HCT116 (cell line): ENCODE results near the gene SMIM36. TPM values are rescaled to one million over a fixed set of nuclear protein-coding genes. Genes with fewer than 3 reads are reported as not detected.

ENCODE experiments used
- ATAC-seq: fragments of 200-7000 bp; cut with Tn5 transposase; 2 replicates; pipeline ENCODE4 v1.9.1; 2020; ENCODE audit warnings: mild to moderate bottlenecking, moderate library complexity
- BruUV-seq: library from RNA; stranded (reverse); fragments of 400-500 nt; replicated peaks from 2 replicates; lab custom pipeline; 2021; lab: Mats Ljungman, UMichigan
- CTCF ChIA-PET: fragments of 300-600 bp; sonication (Branson Sonifier 250); formaldehyde crosslinking; loops from one replicate; lab custom pipeline; 2021; ENCODE audit warnings: antibody characterized with exemption; lab: Charles Lee
- POLR2A ChIA-PET: fragments of 300-600, 350-600 bp; sonication (Branson Sonifier 250); formaldehyde crosslinking; loops from one replicate; lab custom pipeline; 2021; ENCODE audit warnings: antibody characterized with exemption; lab: Charles Lee
- RAD21 ChIA-PET, 2 experiments: fragments of 300-600 bp; sonication (Branson Sonifier 250); formaldehyde crosslinking; loops; one replicate each; lab custom pipeline; 2023; ENCODE audit warnings: low total read pairs in 2 of 2; ENCODE audit not compliant: uncharacterized antibody in 2 of 2, unreplicated experiment in 2 of 2, low non-redundant PET in 1 of 2; lab: Charles Lee
- DNase-seq: peaks from one replicate; pipeline ENCODE4 v3.0.0-alpha.2; 2010; ENCODE audit warnings: low read depth, low spot score
- H2AFZ ChIP-seq: fragments of 200-600 bp; shearing (Covaris generic), sonication (generic); 2 replicates; pipeline ENCODE4 v1.6.1; 2017; ENCODE audit warnings: low read depth, mixed run types, mixed read lengths, antibody characterized with exemption, low read length; ENCODE audit not compliant: poor library complexity, severe bottlenecking
- H3K27ac ChIP-seq: 2 replicates; pipeline ENCODE4 v1.5.1; 2012; ENCODE audit warnings: low read depth, low read length
- H3K27me3 ChIP-seq: fragments of 200-600 bp; sonication (generic); 2 replicates; pipeline ENCODE4 v1.6.1; 2016; ENCODE audit warnings: mixed run types, low read length, mixed read lengths; ENCODE audit not compliant: insufficient read depth
- H3K36me3 ChIP-seq, 2 experiments: fragments of 200-500 bp in 1 of 2; fragments of 200-600 bp in 1 of 2; sonication (Bioruptor generic) in 1 of 2; sonication (generic) in 1 of 2; 2 replicates each; pipeline versions ENCODE4 v1.5.1 to v1.6.1; 2014 to 2016; ENCODE audit warnings: low read length in 2 of 2, inconsistent platforms in 1 of 2, mixed read lengths in 1 of 2, mixed run types in 1 of 2; ENCODE audit not compliant: insufficient read depth in 2 of 2, control insufficient read depth in 1 of 2
- H3K4me1 ChIP-seq, 2 experiments: fragments of 200-600 bp in 1 of 2; sonication (generic) in 1 of 2; 2 replicates each; pipeline versions ENCODE4 v1.5.1 to v1.6.1; 2012 to 2017; ENCODE audit warnings: low read length in 2 of 2, inconsistent platforms in 1 of 2, mild to moderate bottlenecking in 1 of 2, mixed read lengths in 1 of 2, mixed run types in 1 of 2, moderate library complexity in 1 of 2; ENCODE audit not compliant: insufficient read depth in 2 of 2, control insufficient read depth in 1 of 2
- H3K4me2 ChIP-seq: fragments of 200-600 bp; sonication (generic); 2 replicates; pipeline ENCODE4 v1.6.1; 2017; ENCODE audit warnings: mixed run types, low read length, mixed read lengths
- H3K4me3 ChIP-seq, 2 experiments: fragments of 200-600 bp in 1 of 2; sonication (generic) in 1 of 2; replicated peaks in 1 of 2; 2 replicates each; pipeline ENCODE4 v1.5.1; 2011 to 2016; ENCODE audit warnings: low read length in 2 of 2, control low read depth in 1 of 2, low read depth in 1 of 2, mild to moderate bottlenecking in 1 of 2, mixed read lengths in 1 of 2, mixed run types in 1 of 2
- H3K79me2 ChIP-seq: fragments of 200-600 bp; sonication (generic); 2 replicates; pipeline ENCODE4 v1.6.1; 2017; ENCODE audit warnings: mild to moderate bottlenecking, mixed run types, low read length, moderate library complexity, mixed read lengths; ENCODE audit not compliant: insufficient read depth
- H3K9ac ChIP-seq: fragments of 200-600 bp; sonication (generic); 2 replicates; pipeline ENCODE4 v1.6.1; 2016; ENCODE audit warnings: low read length, mixed read lengths
- H3K9me2 ChIP-seq: fragments of 200-600 bp; sonication (generic), shearing (Covaris generic); 2 replicates; pipeline ENCODE4 v1.6.1; 2017; ENCODE audit warnings: mixed run types, mild to moderate bottlenecking, moderate library complexity; ENCODE audit not compliant: insufficient read depth
- H3K9me3 ChIP-seq, 2 experiments: fragments of 200-500 bp in 1 of 2; fragments of 200-600 bp in 1 of 2; sonication (Bioruptor generic) in 1 of 2; sonication (generic) in 1 of 2; 2 replicates each; pipeline ENCODE4 v1.6.1; 2014 to 2017; ENCODE audit warnings: low read length in 2 of 2, mixed read lengths in 2 of 2, inconsistent platforms in 1 of 2, low read depth in 1 of 2, mild to moderate bottlenecking in 1 of 2, mixed run types in 1 of 2, moderate library complexity in 1 of 2; ENCODE audit not compliant: control insufficient read depth in 1 of 2, insufficient read depth in 1 of 2
- H4K20me1 ChIP-seq: fragments of 200-600 bp; sonication (generic), shearing (Covaris generic); 2 replicates; pipeline ENCODE4 v1.6.1; 2017; ENCODE audit warnings: mixed run types, mild to moderate bottlenecking, moderate library complexity; ENCODE audit not compliant: insufficient read depth
- CBX3 ChIP-seq: IDR thresholded peaks from 2 replicates; pipeline ENCODE4 v1.6.1; 2012; ENCODE audit warnings: low read depth
- CTCF ChIP-seq, 3 experiments: fragments of 200-600 bp in 1 of 3; sonication (generic) in 1 of 3; IDR thresholded peaks in 2 of 3; conservative IDR thresholded peaks in 1 of 3; 2 replicates each; pipeline ENCODE4 v1.5.1; 2012 to 2017; ENCODE audit warnings: low read depth in 2 of 3, low read length in 2 of 3, antibody characterized with exemption in 1 of 3, borderline replicate concordance in 1 of 3, control low read depth in 1 of 3, mild to moderate bottlenecking in 1 of 3, mixed read lengths in 1 of 3, mixed run types in 1 of 3, moderate library complexity in 1 of 3; ENCODE audit not compliant: insufficient read depth in 1 of 3
- FOSL1 ChIP-seq: IDR thresholded peaks from 2 replicates; pipeline ENCODE4 v1.6.1; 2012; ENCODE audit warnings: low read depth
- JUND ChIP-seq: IDR thresholded peaks from 2 replicates; pipeline ENCODE4 v1.6.1; 2012
- POLR2AphosphoS5 ChIP-seq: IDR thresholded peaks from 2 replicates; pipeline ENCODE4 v1.6.1; 2011; ENCODE audit warnings: mild to moderate bottlenecking, low read depth, low read length, moderate library complexity
- SP1 ChIP-seq: IDR thresholded peaks from 2 replicates; pipeline ENCODE4 v1.6.1; 2012; ENCODE audit warnings: low read depth
- TCF7L2 ChIP-seq: IDR thresholded peaks from 2 replicates; pipeline ENCODE4 v1.7.0; 2011; ENCODE audit warnings: borderline replicate concordance, inconsistent platforms; ENCODE audit not compliant: insufficient read depth, insufficient read length; ENCODE audit errors: extremely low read depth
- ZNF274 ChIP-seq: fragments of 200-500 bp; sonication (Bioruptor generic); IDR thresholded peaks from 2 replicates; pipeline ENCODE4 v1.6.1; 2014; ENCODE audit warnings: mild to moderate bottlenecking, low read depth, low read length, inconsistent platforms
- intact Hi-C: fragments of 100-400 bp; cut with micrococcal nuclease; formaldehyde crosslinking; loops from 2 replicates; pipeline ENCODE4 v1.10.0; 2022
- total RNA-seq: library from RNA; stranded (reverse); gene quantifications from one replicate; pipeline ENCODE4 v1.2.1, GENCODE V29; 2021; ENCODE audit not compliant: unreplicated experiment

SMIM36 gene
- total RNA-seq, 1 experiment from 2014 or later, result 0.37 TPM

DNA sequence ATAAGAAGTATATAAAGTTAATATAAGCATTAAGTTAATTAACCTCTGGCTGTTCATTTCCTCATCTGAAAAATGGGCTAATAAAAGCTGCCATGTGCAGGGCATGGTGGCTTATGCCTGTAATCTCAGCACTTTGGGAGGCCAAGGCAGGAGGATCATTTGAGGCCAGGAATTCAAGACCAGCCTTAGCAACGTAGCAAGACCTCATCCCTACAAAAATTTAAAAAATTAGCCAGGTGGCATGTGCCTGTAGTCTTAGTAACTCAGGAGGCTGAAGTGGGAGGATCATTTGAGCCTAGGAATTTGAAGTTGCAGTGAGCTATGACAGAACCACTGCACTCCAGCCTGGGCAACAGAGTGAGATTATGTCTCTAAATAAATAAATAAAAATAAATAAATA, 49.0 kb downstream of the SMIM36 start (continued):
- no peak for TF ChIP-seq TCF7L2
- TF ChIP-seq POLR2AphosphoS5, result no peak
- TF ChIP-seq FOSL1, result no peak
- TF ChIP-seq CTCF (IDR thresholded peaks at IDR 0.05 in 2 of 3, conservative IDR thresholded peaks at IDR 0.05 in 1 of 3; ENCODE audit: borderline replicate concordance in 1 of 3, insufficient read depth in 1 of 3, low read depth in 2 of 3, low read length in 2 of 3), result no peak
- TF ChIP-seq SP1, result no peak
- no peak for TF ChIP-seq ZNF274
- TF ChIP-seq, all 23 proteins: peak for 0

- peak; percentile 65 for ATAC-seq
- peak; percentile 49 for DNase-seq
- Histone ChIP-seq H3K9me2 (no peaks in the 10 kb centered on the region), H3K4me3 (no peak overlapping the region), H2AFZ (no peak overlapping the region), H4K20me1 (no peaks in the 10 kb centered on the region), H3K27me3 (no peaks in the 10 kb centered on the region), H3K9ac (no peak overlapping the region), H3K9me3 (no peaks in the 10 kb centered on the region), H3K36me3 (no peaks in the 10 kb centered on the region), H3K27ac (no peak overlapping the region), H3K4me2 (peak overlapping the region; percentile 38), H3K79me2 (no peaks in the 10 kb centered on the region), H3K4me1 (peaks cover 0 to 18% of the 10 kb centered on the region in 2 experiments; a peak in 3 of 4 replicates)
- ChIA-PET POLR2A (no interaction called here), CTCF (no interaction called here), RAD21 (no interaction called here)
- no TSS peak for BruUV-seq
- intact Hi-C loops, result no loop called here
- TF ChIP-seq FOSL1, result peak; percentile 84
- TF ChIP-seq SP1, result peak; percentile 53; the same call in 1 of the 2 replicates
- TF ChIP-seq POLR2AphosphoS5, result no peak
- TF ChIP-seq CBX3, result no peak
- peak; percentile 66 for TF ChIP-seq JUND
These were observed 52.3 kb downstream of the SMIM36 start for GRCh38 chr17:55458978-55459377.
